GM20000 (cell line): ENCODE results near the gene PPFIA3.
A peak's percentile ranks its signal among the peaks of the same experiment; 100 is the strongest.

Experiments used
- DNase-seq: peaks from one replicate; pipeline ENCODE4 v3.0.0; 2012; ENCODE audit warnings: low spot score
- CTCF ChIP-seq: IDR thresholded peaks from 2 replicates; pipeline ENCODE4 v1.5.1; 2012; ENCODE audit warnings: mild to moderate bottlenecking, control low read depth; ENCODE audit errors: extremely low read depth, missing control alignments

The PPFIA3 gene

GRCh38 chr19:49084206-49085019 lies 34.9 kb upstream of the PPFIA3 start:
- no peak for DNase-seq
- TF ChIP-seq CTCF = no peak

GRCh38 chr19:49085020-49085867 lies 34.1 kb upstream of the PPFIA3 start, which contains the start of gene SNRNP70:
TSS of gene SNRNP70 (plus strand) at chr19:49085451. CDS start at chr19:49086415, 964 bp downstream.
- DNase-seq = peak; percentile 99
- no peak for TF ChIP-seq CTCF

- DNase-seq = no peak
- no peak for TF ChIP-seq CTCF
These were observed 33.5 kb upstream of the PPFIA3 start for GRCh38 chr19:49085868-49086232.

- no peak for TF ChIP-seq CTCF
- no peak for DNase-seq
These were observed 33.0 kb upstream of the PPFIA3 start for GRCh38 chr19:49086296-49086695.

- no peak for DNase-seq
- TF ChIP-seq CTCF = no peak
These were observed 27.8 kb upstream of the PPFIA3 start for GRCh38 chr19:49091391-49092038.

- TF ChIP-seq CTCF = no peak
- no peak for DNase-seq
These were observed 26.7 kb upstream of the PPFIA3 start for GRCh38 chr19:49092686-49093085.
